T-helper 9 cell (primary cell): ENCODE measurements around the gene MIAT.

Experiments used
- DNase-seq: peaks from one replicate; pipeline ENCODE4 v3.0.0-alpha.2; 2020

Gene MIAT

DNA sequence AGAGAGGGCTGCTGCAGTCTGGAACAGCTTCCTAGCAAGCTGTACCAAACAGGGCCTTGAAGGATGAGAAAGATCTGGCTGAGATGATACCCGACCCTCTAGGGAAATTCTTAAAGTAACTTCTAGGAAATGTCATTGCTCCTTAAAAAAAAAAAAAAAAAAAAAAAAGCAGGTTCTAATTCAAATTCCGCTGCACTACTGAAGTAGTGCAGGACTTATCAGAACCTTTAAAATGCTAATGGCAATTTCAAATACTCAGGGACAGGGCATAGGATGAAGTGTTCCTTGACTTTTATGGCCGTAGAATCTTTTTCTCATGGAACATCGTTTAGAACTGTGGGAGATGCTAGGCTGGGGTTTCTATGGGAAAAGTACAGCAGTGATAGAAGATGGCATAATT, 13.1 kb downstream of the MIAT start:
- DNase-seq, result no peak

- peak; percentile 70 for DNase-seq
Measured at GRCh38 chr22:26671317-26672059, 14.1 kb downstream of the MIAT start.

DNA sequence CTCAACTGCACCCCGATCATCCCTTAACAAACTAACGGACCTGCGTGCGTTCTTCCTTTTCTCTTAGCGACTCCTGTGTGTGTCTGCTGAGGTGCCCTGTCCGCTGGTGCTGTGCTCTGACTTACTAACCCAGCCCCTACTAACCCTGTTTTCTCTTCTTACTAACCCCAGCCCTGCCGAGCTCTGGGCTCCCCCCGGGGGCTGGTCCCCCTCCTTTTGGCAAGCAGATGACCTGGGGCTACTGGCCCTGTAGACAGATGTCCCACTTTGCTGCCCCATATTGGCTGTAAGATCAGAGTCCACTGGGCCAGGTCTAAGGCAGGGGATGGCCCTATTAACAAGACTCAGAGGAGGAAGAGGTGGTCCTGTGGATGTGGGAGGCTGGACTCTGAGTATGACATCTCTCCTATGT, 14.7 kb downstream of the MIAT start:
- no peak for DNase-seq

DNA sequence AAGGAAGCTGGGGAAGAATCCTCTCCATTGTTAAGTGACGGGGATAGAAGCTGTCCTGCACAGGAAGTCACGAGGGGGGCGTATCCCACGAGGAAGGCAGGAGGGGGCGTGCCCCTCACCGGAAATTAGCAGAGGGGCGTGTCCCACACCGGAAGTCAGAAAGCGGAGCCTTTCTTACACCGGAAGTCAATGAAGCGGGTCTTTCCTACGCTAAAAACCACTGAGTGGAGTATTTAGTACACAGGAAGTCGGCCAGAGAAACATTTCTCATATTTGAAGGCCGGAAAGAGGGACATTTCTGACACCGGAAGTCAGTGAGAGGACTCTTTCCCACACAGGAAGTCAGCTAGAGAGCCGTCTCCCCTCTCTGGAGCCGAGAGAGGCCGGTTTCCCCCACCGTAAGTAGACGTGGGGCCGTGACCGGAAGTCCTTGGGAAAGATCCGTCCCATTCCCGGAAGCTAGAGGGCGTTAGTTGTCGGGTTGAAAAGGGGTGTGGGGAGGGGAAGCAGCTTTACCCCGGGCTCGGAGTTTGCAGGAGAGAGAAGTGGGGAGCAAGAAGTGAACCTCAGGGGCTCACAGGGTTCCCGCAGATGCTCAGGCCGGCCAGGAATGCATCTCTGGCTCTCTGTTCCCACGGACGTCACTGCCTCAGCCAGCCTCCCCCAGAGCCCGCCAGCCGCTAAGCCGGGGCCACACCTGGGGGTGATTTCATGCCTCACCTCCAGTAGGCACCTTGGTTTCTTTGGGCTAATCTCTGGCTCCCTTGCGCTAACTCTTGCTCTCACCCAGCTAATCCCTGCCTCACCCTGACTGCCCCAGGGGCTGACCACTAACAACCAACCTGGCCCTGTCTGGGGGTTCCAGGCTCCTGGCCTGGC, 15.4 kb downstream of the MIAT start:
- peak; percentile 82 for DNase-seq

- no peak for DNase-seq
Measured at GRCh38 chr22:26673486-26673885, 16.1 kb downstream of the MIAT start.

DNA sequence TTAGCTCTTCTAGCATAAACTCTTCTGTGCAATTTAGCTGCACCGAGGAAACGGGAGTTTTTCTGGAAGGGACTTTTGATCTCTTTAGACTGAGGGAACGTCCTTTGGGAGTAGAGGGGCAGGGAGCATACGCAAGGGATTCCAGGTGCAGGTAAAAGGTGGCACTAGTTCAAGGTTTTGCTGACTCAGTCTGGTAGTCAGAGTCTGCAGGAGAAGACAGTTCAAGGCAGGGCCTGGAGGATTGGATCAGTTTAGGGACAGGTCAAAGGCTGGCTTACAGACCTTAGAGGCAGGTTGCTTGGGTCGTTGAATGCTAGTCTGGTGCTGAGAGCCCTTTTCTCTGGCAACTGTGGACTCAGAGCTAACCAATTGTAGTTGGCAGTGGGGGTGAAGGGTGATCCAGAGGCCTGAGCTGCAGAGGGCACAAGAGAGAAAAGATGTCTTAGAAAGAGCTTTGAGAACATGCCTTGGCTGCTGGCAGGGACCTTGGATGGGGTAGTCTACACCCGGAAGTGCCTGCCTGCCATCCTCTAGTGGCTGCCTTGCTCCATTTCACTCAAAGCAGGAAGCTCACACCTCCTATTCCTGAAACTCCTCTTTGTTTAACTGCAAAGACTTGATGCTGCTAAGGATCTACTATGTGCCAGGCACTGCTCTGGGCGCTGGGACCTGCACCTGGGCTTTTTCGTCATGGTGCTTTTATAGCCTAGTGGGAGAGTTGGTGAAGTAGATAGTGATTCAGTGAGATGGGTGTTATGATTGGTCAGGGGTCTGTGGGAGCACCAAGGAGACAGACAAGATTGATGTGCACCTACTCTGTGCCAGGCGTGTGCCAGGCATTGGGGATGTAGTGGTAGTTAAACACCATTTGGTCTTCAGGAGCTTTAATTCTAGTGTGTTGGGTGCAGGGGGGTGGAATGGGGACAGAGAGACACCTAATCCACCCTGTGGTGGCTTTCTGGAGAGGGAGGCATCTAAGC, 17.1 kb downstream of the MIAT start:
- no peak for DNase-seq

- DNase-seq, result no peak
Measured at GRCh38 chr22:26675687-26676268, 18.4 kb downstream of the MIAT start.

- DNase-seq, result no peak
Measured at GRCh38 chr22:26677217-26677616, 19.8 kb downstream of the MIAT start.

DNA sequence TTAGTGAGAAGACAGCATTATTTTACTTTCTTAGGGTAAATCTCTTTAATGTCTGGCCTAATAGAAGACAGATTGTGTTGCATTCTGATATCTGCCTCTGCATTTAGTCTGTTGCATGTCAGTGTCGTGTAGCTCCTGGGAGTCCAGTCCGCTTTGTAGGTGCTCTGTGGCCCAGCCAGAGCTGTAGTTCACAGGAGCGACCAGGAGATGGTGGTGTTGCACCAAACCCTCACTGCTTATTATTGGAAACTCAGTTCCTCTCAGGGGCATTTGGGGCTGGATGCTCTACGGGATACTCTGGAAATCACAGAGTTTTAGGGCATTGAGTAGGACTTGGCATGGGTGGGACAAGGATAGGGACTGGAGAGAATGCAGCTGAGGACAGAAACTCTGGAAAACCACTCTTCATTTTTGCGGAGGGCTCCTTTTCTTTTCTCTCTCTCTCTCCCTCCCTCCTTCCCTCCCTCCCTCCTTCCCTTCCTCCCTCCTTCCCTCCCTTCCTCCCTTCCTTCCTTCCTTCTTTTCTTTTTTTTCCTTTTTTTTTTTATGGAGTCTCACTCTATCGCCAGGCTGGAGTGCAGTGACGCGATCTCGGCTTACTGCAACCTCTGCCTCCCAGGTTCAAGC, 21.7 kb downstream of the MIAT start:
- DNase-seq, result peak; percentile 59

DNA sequence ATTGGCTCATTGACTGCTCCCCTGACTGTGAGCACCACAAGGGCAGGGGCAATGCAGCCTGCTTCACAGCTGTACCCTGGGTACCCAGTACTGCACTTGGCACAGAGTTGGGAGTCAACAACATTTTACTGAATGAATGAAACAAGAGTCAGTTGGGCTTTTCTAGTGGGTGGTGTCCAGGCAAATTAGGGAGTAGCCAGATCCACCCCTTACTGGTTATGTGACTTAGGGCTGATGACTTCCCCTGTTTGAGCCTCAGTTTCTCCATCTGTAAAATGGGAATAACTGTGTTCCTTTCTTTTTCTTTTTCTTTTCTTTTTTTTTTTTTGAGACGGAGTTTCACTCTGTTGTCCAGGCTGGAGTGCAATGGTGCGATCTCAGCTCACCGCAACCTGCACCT, 23.1 kb downstream of the MIAT start:
- no peak for DNase-seq

- DNase-seq, result no peak
Measured at GRCh38 chr22:26681395-26681821, 24.0 kb downstream of the MIAT start.

DNA sequence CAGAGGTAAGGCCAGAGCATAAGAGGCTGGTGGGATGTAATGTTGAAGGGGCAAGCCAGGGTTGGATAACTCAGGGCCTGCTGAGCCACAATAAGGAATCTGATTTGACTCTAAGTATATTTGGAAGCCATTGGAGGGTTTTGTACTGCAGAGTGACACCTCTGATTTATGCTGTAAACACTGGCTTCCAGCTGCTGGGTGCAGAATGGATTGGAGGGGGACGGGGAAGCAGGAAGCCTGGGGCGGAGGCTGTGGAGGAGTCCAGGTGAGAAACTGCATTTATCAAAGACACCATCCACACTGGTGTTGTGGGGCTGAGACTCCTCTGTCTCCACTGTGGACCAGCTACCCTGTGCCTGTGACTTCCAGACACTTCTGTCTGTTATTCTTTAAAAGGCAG, 26.8 kb downstream of the MIAT start:
- no peak for DNase-seq

- DNase-seq, result no peak
Measured at GRCh38 chr22:26685601-26686000, 28.2 kb downstream of the MIAT start.

GRCh38 chr22:26687439-26687838, 30.1 kb downstream of the MIAT start:
- no peak for DNase-seq

DNA sequence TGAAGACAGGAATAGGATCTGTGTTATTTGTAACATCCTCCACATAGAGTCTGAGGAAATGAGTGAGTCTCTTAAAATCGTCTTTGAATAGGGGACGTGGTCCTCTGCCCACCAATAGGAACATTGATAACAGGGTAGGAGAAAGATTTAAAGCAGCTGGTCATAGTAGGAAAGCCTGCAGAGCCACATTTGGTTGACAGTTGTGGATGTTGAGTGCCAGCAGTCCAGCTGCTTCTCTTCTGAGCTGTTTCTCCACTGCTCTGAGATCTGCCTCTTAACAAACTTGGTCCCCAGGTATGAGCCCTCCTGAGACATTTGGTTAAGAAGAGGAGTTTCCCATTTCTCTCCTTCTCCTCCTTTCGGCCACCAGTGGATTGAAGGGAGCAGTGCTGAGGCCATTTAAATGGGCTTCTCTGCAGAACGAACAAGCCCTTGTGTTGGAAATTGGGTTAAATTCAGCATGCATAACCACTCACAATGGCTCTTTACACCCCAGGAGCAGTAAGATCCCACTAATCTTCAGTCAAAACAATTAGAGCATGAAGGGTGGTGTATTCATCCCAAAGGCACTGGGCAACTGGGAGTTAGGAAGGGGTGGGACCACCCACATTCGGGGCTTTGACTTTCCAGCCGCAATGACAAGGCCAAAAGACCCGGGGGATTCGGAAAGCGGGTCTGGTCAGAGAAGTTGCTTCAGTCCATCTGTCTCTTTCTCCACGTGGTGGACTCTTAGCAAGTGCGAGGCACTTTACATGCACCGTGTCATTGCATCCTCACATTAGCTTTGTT, 32.3 kb downstream of the MIAT start:
- no peak for DNase-seq

GRCh38 chr22:26690654-26691376, 33.4 kb downstream of the MIAT start:
- DNase-seq, result no peak

- DNase-seq, result no peak
Measured at GRCh38 chr22:26691377-26691716, 34.0 kb downstream of the MIAT start.

- no peak for DNase-seq
Measured at GRCh38 chr22:26692215-26692614, 34.8 kb downstream of the MIAT start.

DNA sequence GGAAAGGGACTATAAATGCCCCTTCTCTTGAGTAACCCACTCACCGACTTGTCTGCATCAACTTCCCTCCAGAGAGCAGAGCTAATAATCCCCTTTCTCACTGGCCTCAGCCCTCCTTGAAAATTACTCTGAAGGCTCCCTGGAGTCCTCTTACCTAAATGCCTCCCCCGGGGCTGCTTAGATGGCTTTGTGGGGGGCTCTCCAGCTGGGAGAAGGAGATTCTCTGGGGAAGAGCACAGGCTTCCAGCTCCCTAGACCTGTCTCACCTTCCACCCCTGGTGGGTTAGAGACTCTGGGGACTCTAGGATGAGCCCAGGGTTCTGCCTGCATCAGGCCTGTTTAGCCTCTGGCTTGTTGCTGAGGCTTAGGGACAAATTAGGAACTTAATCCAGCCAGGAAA, 39.8 kb downstream of the MIAT start:
- no peak for DNase-seq

DNA sequence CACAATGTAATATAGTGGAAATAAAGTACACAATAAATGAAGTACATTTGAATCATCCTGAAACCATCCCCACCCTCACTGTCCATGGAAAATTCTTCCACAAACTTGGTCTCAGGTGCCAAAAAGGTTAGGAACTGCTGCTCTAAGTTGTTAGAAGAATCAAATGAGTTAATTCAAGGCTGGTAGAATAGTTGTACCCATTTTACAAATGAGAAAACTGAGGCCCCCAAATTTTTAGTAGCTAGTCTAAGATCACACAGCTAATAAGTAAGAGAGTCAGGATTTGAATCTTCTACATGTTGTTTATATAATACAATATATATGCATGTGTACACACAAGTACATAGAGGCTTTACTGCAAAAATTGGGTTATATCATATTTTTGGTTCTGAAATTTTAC, 43.1 kb downstream of the MIAT start:
- DNase-seq, result no peak

DNA sequence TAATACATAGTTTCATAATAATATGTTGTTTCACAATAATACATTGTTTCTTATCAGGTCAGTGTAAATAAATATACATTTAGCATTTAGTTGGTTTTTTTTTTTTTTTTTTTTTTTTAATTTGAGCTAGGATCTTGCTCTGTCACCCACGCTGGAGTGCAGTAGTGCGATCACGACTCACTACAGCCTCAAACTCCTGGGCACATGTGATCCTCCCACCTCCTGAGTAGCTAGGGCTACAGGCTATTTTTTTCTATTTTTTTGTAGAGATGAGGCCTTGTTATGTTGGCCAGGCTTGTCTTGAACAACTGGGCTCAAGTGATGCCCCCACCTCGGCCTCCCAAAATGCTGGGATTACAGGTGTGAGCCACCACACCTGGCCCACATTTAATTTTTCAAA, 43.5 kb downstream of the MIAT start:
- no peak for DNase-seq
